GM18511 (cell line): ENCODE results near the gene ROBO3.

Source experiments
- ATAC-seq: cut with Tn5 transposase; IDR thresholded peaks from one replicate; pipeline ENCODE4 v1.9.1; 2021; ENCODE audit warnings: mild to moderate bottlenecking, moderate library complexity; ENCODE audit not compliant: unreplicated experiment

The ROBO3 gene

GRCh38 chr11:124919898-124920297, 54.7 kb downstream of the ROBO3 start:
- no peak for ATAC-seq

GRCh38 chr11:124920356-124920755, 55.1 kb downstream of the ROBO3 start:
- ATAC-seq = peak; percentile 14

DNA sequence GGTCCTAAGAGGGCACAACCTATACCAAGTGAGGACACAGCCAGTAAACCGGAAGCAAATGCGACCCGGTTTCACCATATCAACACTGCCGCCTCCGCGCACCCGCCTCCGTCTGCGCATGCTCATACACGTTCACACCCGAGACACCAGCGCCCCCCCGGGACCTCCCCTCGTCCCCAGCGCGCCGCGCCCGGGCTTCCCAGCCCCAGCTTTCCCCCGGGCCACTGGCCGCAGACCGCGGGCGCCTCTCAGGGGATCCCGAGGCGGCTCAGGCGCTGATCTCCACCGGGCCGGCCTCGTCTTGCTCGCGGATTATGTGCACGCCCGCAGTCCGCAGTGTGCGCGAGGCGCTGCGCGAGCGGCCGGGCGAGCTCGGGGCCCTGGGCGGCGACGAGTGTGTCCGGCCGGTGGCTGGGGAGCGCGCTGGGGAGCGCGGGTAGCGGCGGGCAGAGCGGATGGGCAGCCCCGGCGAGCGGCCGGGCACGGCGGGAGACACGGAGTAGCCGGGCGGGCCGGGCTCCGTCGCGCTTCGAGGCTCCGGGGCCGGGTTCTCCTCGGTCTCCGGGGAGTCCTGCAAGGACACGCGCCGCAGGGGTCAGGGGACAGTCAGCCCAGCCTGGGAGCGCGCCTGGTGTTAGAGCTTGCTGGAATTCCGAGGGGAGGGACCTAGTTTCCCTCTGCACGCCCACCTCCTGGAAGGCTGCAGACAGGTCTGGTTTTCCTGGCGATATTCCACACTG, 55.8 kb downstream of the ROBO3 start:
- ATAC-seq = peak; percentile 54

- ATAC-seq = no peak
Observed at GRCh38 chr11:124922831-124923230, 57.6 kb downstream of the ROBO3 start.

GRCh38 chr11:124923296-124923695, 58.1 kb downstream of the ROBO3 start:
- no peak for ATAC-seq

- ATAC-seq = no peak
Observed at GRCh38 chr11:124928942-124929665, 63.9 kb downstream of the ROBO3 start.

DNA sequence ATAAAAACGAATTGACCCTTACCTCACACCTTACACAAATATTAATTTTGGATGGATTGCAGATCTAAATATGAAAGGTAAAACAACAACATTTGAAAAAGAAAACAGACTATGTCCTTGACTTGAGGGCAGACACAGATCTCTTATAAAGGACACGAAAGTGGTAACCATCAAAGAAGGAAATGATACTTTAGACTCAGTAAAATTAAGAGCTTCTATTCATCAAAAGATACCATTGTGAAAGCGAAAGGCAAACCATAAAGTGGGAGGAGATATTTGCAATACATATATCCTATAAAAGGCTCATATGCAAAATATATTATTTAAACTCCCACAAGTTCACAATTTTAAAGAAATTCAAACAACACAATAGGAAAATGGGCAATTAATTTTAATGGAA, 65.6 kb downstream of the ROBO3 start:
- ATAC-seq = peak; percentile 91
